ENCODE data around the gene DEF6. TPM values are rescaled to one million over a fixed set of nuclear protein-coding genes. Genes with fewer than 3 reads are reported as not detected.
A peak's percentile ranks its signal among the peaks of the same experiment; 100 is the strongest.

Gene DEF6
- total and polyA plus RNA-seq, 2 of the 13 experiments (the other 11 are each of a cell fraction or from before 2014, with no cell fraction given) = 5.2 to 10.0 TPM

- H3K9ac ChIP-seq (ENCODE audit: insufficient read depth, low read depth, low read length) = peak overlapping the region; percentile 57; the same call in 1 of the 2 replicates
- peak; percentile 6; the same call in 1 of the 3 replicates for ATAC-seq
- TF ChIP-seq FOXP1 (IDR thresholded peaks at IDR 0.05) (no peak), FOXP1 (CRISPR knock-in tag; IDR thresholded peaks at IDR 0.05) (0 out of 2 replicates have a peak, but pooled peaks have one; percentile 16), THAP9 (CRISPR knock-in tag; IDR thresholded peaks at IDR 0.05; ENCODE audit: borderline replicate concordance) (peak; percentile 19; the same call in 1 of the 2 replicates), GABPA (IDR thresholded peaks at IDR 0.05; ENCODE audit: low read depth, low read length) (no peak), GABPA (CRISPR knock-in tag; IDR thresholded peaks at IDR 0.05; ENCODE audit: low read depth) (peak; percentile 69), MAX (IDR thresholded peaks at IDR 0.05) (peak; percentile 47; the same call in 1 of the 2 replicates), MED1 (CRISPR knock-in tag; IDR thresholded peaks at IDR 0.05) (peak; percentile 76), SMARCE1 (IDR thresholded peaks at IDR 0.05; ENCODE audit: borderline replicate concordance) (no peak), ZNF644 (CRISPR knock-in tag; IDR thresholded peaks at IDR 0.05; ENCODE audit: low read depth) (peak; percentile 54; the same call in 1 of the 2 replicates), MYPOP (CRISPR knock-in tag; IDR thresholded peaks at IDR 0.05) (peak; percentile 51; the same call in 1 of the 2 replicates), ETV5 (CRISPR knock-in tag; IDR thresholded peaks at IDR 0.05; ENCODE audit: borderline replicate concordance) (peak; percentile 70; the same call in 1 of the 2 replicates), CEBPG (CRISPR knock-in tag; IDR thresholded peaks at IDR 0.05) (peak; percentile 73), KDM4B (CRISPR knock-in tag; IDR thresholded peaks at IDR 0.05) (peak; percentile 19; the same call in 1 of the 2 replicates), SMAD1 (CRISPR knock-in tag; IDR thresholded peaks at IDR 0.05; ENCODE audit: borderline replicate concordance, low read depth) (no peak), RARG (CRISPR knock-in tag; IDR thresholded peaks at IDR 0.05; ENCODE audit: low read depth) (no peak), ZNF362 (CRISPR knock-in tag; IDR thresholded peaks at IDR 0.05; ENCODE audit: borderline replicate concordance) (0 out of 2 replicates have a peak, but pooled peaks have one; percentile 19), THRA (CRISPR knock-in tag; IDR thresholded peaks at IDR 0.05; ENCODE audit: borderline replicate concordance) (peak; percentile 65; the same call in 1 of the 2 replicates), ATF3 (CRISPR knock-in tag; IDR thresholded peaks at IDR 0.05) (0 out of 2 replicates have a peak, but pooled peaks have one; percentile 36)
Observed at GRCh38 chr6:35370124-35370741, 72.6 kb downstream of the DEF6 start.

More at GRCh38 chr6:35370124-35370741, 72.6 kb downstream of the DEF6 start:
- Histone ChIP-seq H3K79me2 (ENCODE audit: insufficient read depth, low read length) (peaks cover 16% of the 10 kb centered on the region), H3K4me2 (ENCODE audit: low read depth, low read length) (peak overlapping the region; percentile 75), H3K27ac (ENCODE audit: extremely low read length, insufficient read depth, low read length) (peak overlapping the region; percentile 84), H3K4me3 (replicated peaks in 1 of 3; ENCODE audit: insufficient read depth in 1 of 3, low read depth in 2 of 3, low read length in 3 of 3) (no peak overlapping the region), H4K20me1 (ENCODE audit: insufficient read depth, low read length) (no peaks in the 10 kb centered on the region), H2AFZ (ENCODE audit: low read length) (no peak overlapping the region), H3K27me3 (ENCODE audit: control insufficient read depth in 1 of 2, insufficient read depth in 2 of 2, low read length in 2 of 2) (no peaks in the 10 kb centered on the region), H3K9me3 (ENCODE audit: low read length) (no peaks in the 10 kb centered on the region), H3K36me3 (replicated peaks in 1 of 2; ENCODE audit: control insufficient read depth in 1 of 2, insufficient read depth in 2 of 2, low read length in 2 of 2) (no peaks in the 10 kb centered on the region), H3K4me1 (ENCODE audit: insufficient read depth, low read length) (peaks cover 78% of the 10 kb centered on the region)
- ChIA-PET CTCF (ENCODE audit: low intra/inter-chr PET ratio, low total read pairs) (no interaction called here), POLR2A (interaction anchor here (2.5 to 3.4 kb wide), 3 partner anchors 9 to 45 kb away, joined by 13 to 18 read pairs (median 17); partner anchors contain the start of gene PPARD)
- FAIRE-seq (no peak), DNase-seq (ENCODE audit: low spot score) (peak; percentile 65)
- BruUV-seq (replicated peaks) = no TSS peak
- WGBS (ENCODE audit: low lambda C conversion rate) = 74% methylated on average over 8 of the region's 8 CpGs
- in situ Hi-C loops (cut with HindIII; ENCODE audit: extremely low pct_ligation_motif_present, low pct_unique_long_range_greater_than_20kb) (no loop called here), intact Hi-C loops (cut with micrococcal nuclease; ENCODE audit: unreplicated experiment) (no loop called here)

Data from HepG2 (cell line).